Ovary (tissue), 9 donors: ENCODE data around the gene GTF3A. TPM values are rescaled to one million over a fixed set of nuclear protein-coding genes. Genes with fewer than 3 reads are reported as not detected.

Experiments used
- DNase-seq, 5 donors: peaks; one replicate each; pipeline ENCODE4 v3.0.0-alpha.2; 2019 to 2020
- H3K27ac ChIP-seq, 2 donors: fragments of 200-600 bp; one replicate each; pipeline versions ENCODE4 v1.5.1 to v1.8.0; 2019 to 2022
- H3K27me3 ChIP-seq: fragments of 200-600 bp; one replicate; pipeline ENCODE4 v1.8.0; 2022
- H3K36me3 ChIP-seq: fragments of 200-600 bp; sonication (generic); one replicate; pipeline ENCODE4 v1.5.1; 2019
- H3K4me1 ChIP-seq: one replicate; pipeline ENCODE4 v1.8.1; 2013; ENCODE audit warnings: mild to moderate bottlenecking, moderate library complexity; ENCODE audit not compliant: insufficient read depth
- H3K4me3 ChIP-seq: fragments of 200-600 bp; sonication (generic); one replicate; pipeline ENCODE4 v1.5.1; 2017
- H3K9me3 ChIP-seq, 2 donors: fragments of 200-600 bp in 1 of 2; sonication (generic) in 1 of 2; one replicate each; pipeline versions ENCODE4 v1.5.1 to v1.8.1; 2013 to 2019; ENCODE audit warnings: mild to moderate bottlenecking in 1 of 2, moderate library complexity in 1 of 2
- EP300 ChIP-seq: sonication (generic); formaldehyde crosslinking; IDR thresholded peaks from one replicate; pipeline ENCODE4 v1.6.1; 2017; ENCODE audit warnings: antibody characterized with exemption
- POLR2A ChIP-seq: fragments of 450-650 bp; IDR thresholded peaks from one replicate; pipeline ENCODE4 v1.6.1; 2017; ENCODE audit warnings: antibody characterized with exemption, mild to moderate bottlenecking, moderate library complexity
- WGBS, 3 donors: extraction: QIAGEN DNeasy Blood & Tissue Kit in 1 of 3; methylation state at CpG; one replicate each; pipeline versions ENCODE4 v1.1.5 to v1.1.7; 2013 to 2017; 5-methylcytosine and 5-hydroxymethylcytosine counted together
- intact Hi-C, 4 donors: fragments of 100-400 bp; cut with DNase I; formaldehyde crosslinking; loops; one replicate each; pipeline versions ENCODE4 v1.11.0 to v1.15.1; 2022 to 2023
- polyA plus RNA-seq, 2 donors: library from polyadenylated mRNA; stranded (reverse); fragments of 200-250 nt in 1 of 2; fragments of 350-450 nt in 1 of 2; fragmentation: Illumina TruSeq in 1 of 2; extraction: RNeasy Lipid Tissue Mini Kit (QIAGEN cat#74804) in 1 of 2; gene quantifications; one replicate each; pipeline ENCODE4 v1.2.3, GENCODE V29; 2013 to 2014
- total RNA-seq, 7 donors: library from RNA; depleted of rRNA in 2 of 7; stranded (reverse); fragments of >200 nt in 2 of 7; fragmentation: NEBNext Ultra II Directional in 3 of 7; extraction: Animal tissue kit (Norgen Biotek cat#: 25700) in 3 of 7; gene quantifications; one replicate each; pipeline versions ENCODE4 v1.1.0 to v1.2.4, GENCODE V29; 2016 to 2023
- TF ChIP-seq, protein P1 (sequence below), 3 donors: fragments of 450-650 bp in 2 of 3; fragments of 200-600 bp in 1 of 3; IDR thresholded peaks; one replicate each; pipeline versions ENCODE4 v1.5.1 to v1.8.0; 2016 to 2022; ENCODE audit warnings: antibody characterized with exemption in 3 of 3, mild to moderate bottlenecking in 1 of 3
- donor health status: DM: no; HTN: no; CAD: no; lungs with moderate emphysema.
- donor health status: DM: no; HTN: no; CAD: no.
- donor health status: Bipolar disorder and iron deficiency.
- donor health status: DM: yes; HTN: yes; CAD: no.
- donor health status: DM: no; HTN: no; CAD: no.
- donor health status: DM: yes; HTN: yes; CAD: no.

The GTF3A gene
- total and polyA plus RNA-seq, 9 donors: 41.0 to 87.6 (median 46.9) TPM

DNA sequence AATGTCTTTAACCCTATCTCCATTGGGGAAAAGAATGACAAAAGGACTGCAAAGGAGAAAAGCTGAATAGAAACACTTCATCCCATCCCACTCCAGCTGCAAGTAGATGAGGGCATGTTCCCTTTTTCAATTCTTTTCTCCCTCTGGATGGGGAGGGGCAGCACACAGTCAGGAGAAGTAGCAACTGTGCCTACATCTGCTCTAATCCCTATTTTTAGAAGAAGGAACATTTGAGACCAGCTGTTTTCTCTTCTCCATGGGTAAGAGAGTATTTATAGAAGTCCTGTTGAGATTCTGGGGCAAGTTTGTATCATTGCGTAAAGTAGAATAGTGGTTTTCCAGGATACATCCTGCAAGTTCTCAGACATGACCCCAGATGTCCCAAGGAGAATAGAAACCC lies 9.3 kb upstream of the GTF3A start:
- 50 to 87% (median 50%) methylated on average over 1 of the region's 1 CpG for WGBS, 3 donors

DNA sequence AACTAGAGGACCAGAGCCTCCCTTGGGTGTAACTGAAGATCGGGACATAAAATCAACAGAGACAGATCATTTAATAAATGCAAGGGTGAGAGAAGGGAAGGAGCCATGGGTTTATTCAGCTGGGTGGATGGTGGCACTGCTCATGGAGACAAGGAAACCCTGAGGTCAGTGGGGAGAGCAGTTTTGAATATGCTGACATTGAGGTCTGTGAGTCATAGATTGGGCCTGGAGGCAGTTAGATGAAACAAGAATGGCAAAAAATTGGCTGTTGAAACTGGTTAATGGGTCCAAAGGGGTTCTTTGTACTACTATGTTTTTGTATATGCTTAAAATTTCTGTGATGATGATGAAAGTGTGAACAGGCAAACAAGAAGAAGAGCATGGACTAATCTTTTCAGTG lies 5.1 kb upstream of the GTF3A start:
- TF ChIP-seq EP300 (no peak), POLR2A (no peak)
- no peaks in the 10 kb centered on the region for H3K27me3 ChIP-seq
- no peaks in the 10 kb centered on the region for H3K4me1 ChIP-seq
- 83 to 94% (median 89%) methylated on average over 1 of the region's 1 CpG for WGBS, 3 donors
- H3K9me3 ChIP-seq: no peaks in the 10 kb centered on the region
- no peak overlapping the region for H3K4me3 ChIP-seq
- H3K27ac ChIP-seq: no peak overlapping the region
- intact Hi-C loops: no loop called here
- DNase-seq: no peak
- no peaks in the 10 kb centered on the region for H3K36me3 ChIP-seq

More for the DNA sequence above, 9.3 kb upstream of the GTF3A start:
- TF ChIP-seq POLR2A (no peak), EP300 (no peak)
- TF ChIP-seq, protein P1, sequence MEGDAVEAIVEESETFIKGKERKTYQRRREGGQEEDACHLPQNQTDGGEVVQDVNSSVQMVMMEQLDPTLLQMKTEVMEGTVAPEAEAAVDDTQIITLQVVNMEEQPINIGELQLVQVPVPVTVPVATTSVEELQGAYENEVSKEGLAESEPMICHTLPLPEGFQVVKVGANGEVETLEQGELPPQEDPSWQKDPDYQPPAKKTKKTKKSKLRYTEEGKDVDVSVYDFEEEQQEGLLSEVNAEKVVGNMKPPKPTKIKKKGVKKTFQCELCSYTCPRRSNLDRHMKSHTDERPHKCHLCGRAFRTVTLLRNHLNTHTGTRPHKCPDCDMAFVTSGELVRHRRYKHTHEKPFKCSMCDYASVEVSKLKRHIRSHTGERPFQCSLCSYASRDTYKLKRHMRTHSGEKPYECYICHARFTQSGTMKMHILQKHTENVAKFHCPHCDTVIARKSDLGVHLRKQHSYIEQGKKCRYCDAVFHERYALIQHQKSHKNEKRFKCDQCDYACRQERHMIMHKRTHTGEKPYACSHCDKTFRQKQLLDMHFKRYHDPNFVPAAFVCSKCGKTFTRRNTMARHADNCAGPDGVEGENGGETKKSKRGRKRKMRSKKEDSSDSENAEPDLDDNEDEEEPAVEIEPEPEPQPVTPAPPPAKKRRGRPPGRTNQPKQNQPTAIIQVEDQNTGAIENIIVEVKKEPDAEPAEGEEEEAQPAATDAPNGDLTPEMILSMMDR (IDR thresholded peaks at IDR 0.05): no peak
- H3K4me1 ChIP-seq: no peaks in the 10 kb centered on the region
- no peaks in the 10 kb centered on the region for H3K9me3 ChIP-seq
- H3K36me3 ChIP-seq: no peaks in the 10 kb centered on the region
- intact Hi-C loops: no loop called here
- no peak for DNase-seq
- H3K4me3 ChIP-seq: no peak overlapping the region
- no peaks in the 10 kb centered on the region for H3K27me3 ChIP-seq
- H3K27ac ChIP-seq: no peak overlapping the region

DNA sequence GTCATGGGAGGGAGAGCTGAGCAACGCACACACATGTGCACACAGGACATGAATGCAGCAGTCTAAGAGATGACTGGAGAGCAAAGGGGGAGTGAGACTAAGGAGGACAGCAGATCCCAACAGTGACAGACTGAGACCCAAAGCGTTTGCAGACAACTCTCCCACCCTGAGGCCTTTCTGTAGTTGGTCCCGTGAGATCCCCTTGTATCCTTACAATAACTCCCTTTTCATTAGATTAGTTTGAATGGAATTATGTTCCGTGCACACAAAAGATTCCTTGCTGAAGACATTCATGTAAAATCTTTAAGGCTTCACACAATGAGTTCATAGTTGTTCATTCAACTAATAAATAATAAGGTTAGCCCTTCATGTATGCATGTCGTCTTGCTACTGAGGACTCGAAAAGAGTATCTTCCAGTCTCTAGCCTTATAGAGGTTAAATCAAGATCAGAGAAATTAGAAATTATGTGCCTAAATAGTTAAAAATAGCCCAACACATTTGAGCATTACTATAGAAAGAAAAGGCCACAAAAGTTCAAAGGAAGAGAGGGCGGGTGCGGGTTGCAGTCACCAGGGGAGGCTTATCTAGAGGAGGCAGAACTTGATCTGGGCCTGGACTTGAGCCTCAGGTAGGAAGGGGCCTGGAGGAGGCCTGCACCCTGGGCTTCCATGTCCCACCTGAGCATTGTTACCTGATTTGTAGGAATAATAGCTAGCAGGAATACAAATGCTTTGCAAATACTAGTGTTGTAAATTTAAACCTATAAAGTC lies 3.1 kb upstream of the GTF3A start:
- Histone ChIP-seq H3K9me3 (no peaks in the 10 kb centered on the region), H3K4me1 (peaks cover 4% of the 10 kb centered on the region), H3K27ac (no peak overlapping the region), H3K27me3 (no peaks in the 10 kb centered on the region), H3K36me3 (no peaks in the 10 kb centered on the region), H3K4me3 (no peak overlapping the region)
- intact Hi-C loops: no loop called here
- TF ChIP-seq POLR2A: no peak
- no peak for TF ChIP-seq EP300
- TF ChIP-seq, protein P1 (IDR thresholded peaks at IDR 0.05): no peak
- no peak for DNase-seq
- 80 to 86% (median 84%) methylated on average over 8 of the region's 8 CpGs for WGBS, 3 donors

DNA sequence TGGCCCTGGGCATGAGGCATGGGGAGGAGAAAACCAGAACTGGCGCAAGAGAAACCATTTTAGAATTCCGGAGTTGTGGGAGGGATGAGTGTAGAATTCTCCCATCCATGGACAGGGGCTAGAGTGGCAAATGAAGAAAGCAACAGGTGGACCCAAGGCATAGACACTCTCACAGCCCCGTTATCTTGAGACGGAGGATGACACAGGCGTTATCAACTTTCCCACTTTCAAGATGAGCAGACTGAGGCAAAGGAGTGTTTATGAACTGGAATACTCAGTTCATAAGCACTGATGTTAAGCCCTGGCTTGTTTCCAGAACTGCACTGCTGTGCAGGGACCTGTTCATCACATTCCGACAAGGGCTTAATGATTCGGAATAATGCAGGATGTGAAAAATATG lies 1.1 kb upstream of the GTF3A start:
- Histone ChIP-seq H3K4me3 (no peak overlapping the region), H3K27ac (no peak overlapping the region), H3K4me1 (peaks cover 10% of the 10 kb centered on the region), H3K9me3 (no peaks in the 10 kb centered on the region), H3K27me3 (no peaks in the 10 kb centered on the region), H3K36me3 (no peaks in the 10 kb centered on the region)
- TF ChIP-seq, protein P1 (IDR thresholded peaks at IDR 0.05): no peak
- TF ChIP-seq POLR2A (no peak), EP300 (no peak)
- no peak for DNase-seq
- intact Hi-C loops: no loop called here
- 60 to 66% (median 66%) methylated on average over 7 of the region's 7 CpGs for WGBS, 3 donors
